RWPE2 (cell line): Measurements from ENCODE around the gene IFNW1.

Experiments used
- ATAC-seq: fragments of 200-7000 bp; cut with Tn5 transposase; 3 replicates; pipeline ENCODE4 v1.9.1; 2021; ENCODE audit warnings: low read depth
- DNase-seq: peaks from one replicate; pipeline ENCODE4 v3.0.0-alpha.2; 2020; ENCODE audit warnings: low spot score
- H3K27ac ChIP-seq: fragments of 450-650 bp; 2 replicates; pipeline ENCODE4 v1.5.1; 2017; ENCODE audit warnings: mild to moderate bottlenecking; ENCODE audit not compliant: poor library complexity, severe bottlenecking
- H3K27me3 ChIP-seq: fragments of 250-450 bp; sonication (Bioruptor Pico); 2 replicates; pipeline ENCODE4 v1.5.1; 2021; ENCODE audit warnings: mild to moderate bottlenecking, moderate library complexity; ENCODE audit not compliant: insufficient read depth, poor library complexity, severe bottlenecking
- H3K36me3 ChIP-seq: fragments of 250-450 bp; sonication (Bioruptor Pico); 2 replicates; pipeline ENCODE4 v1.5.1; 2020; ENCODE audit warnings: low read depth, mild to moderate bottlenecking, moderate library complexity
- H3K4me1 ChIP-seq: fragments of 250-450 bp; sonication (Bioruptor Pico); 2 replicates; pipeline ENCODE4 v1.5.1; 2021; ENCODE audit warnings: mild to moderate bottlenecking, moderate library complexity; ENCODE audit not compliant: insufficient read depth, poor library complexity, severe bottlenecking
- H3K4me3 ChIP-seq: fragments of 250-450 bp; sonication (Bioruptor Pico); 2 replicates; pipeline ENCODE4 v1.5.1; 2021; ENCODE audit warnings: mild to moderate bottlenecking, moderate library complexity; ENCODE audit not compliant: severe bottlenecking
- H3K9me3 ChIP-seq: fragments of 250-450 bp; sonication (Bioruptor Pico); 2 replicates; pipeline ENCODE4 v1.5.1; 2021; ENCODE audit warnings: mild to moderate bottlenecking, moderate library complexity; ENCODE audit not compliant: severe bottlenecking
- CTCF ChIP-seq: fragments of 450-650 bp; IDR thresholded peaks from one replicate; pipeline ENCODE4 v1.5.1; 2017; ENCODE audit warnings: mild to moderate bottlenecking, moderate library complexity; ENCODE audit not compliant: poor library complexity, severe bottlenecking

Gene IFNW1

GRCh38 chr9:21121595-21122251 lies 19.9 kb downstream of the IFNW1 start:
- ATAC-seq = no peak
- Histone ChIP-seq H3K4me3 (no peak overlapping the region), H3K36me3 (no peaks in the 10 kb centered on the region), H3K27me3 (peaks cover 32% of the 10 kb centered on the region), H3K9me3 (no peaks in the 10 kb centered on the region), H3K4me1 (no peaks in the 10 kb centered on the region), H3K27ac (no peak overlapping the region)
- TF ChIP-seq CTCF = no peak
- DNase-seq = no peak

- no peaks in the 10 kb centered on the region for H3K9me3 ChIP-seq
- ATAC-seq = no peak
- H3K4me1 ChIP-seq = no peaks in the 10 kb centered on the region
- no peak for DNase-seq
- H3K4me3 ChIP-seq = no peak overlapping the region
- H3K27ac ChIP-seq = no peak overlapping the region
- H3K27me3 ChIP-seq = peaks cover 30% of the 10 kb centered on the region
- H3K36me3 ChIP-seq = no peaks in the 10 kb centered on the region
- TF ChIP-seq CTCF = no peak
Measured at GRCh38 chr9:21121079-21121478, 20.6 kb downstream of the IFNW1 start.

- H3K4me3 ChIP-seq = no peak overlapping the region
- no peak for ATAC-seq
- peaks cover 27% of the 10 kb centered on the region for H3K27me3 ChIP-seq
- H3K27ac ChIP-seq = no peak overlapping the region
- H3K9me3 ChIP-seq = no peaks in the 10 kb centered on the region
- H3K36me3 ChIP-seq = no peaks in the 10 kb centered on the region
- DNase-seq = no peak
- TF ChIP-seq CTCF = no peak
- no peaks in the 10 kb centered on the region for H3K4me1 ChIP-seq
Measured at GRCh38 chr9:21119093-21119770, 22.4 kb downstream of the IFNW1 start.

GRCh38 chr9:21114311-21114710 lies 27.3 kb downstream of the IFNW1 start:
- H3K4me3 ChIP-seq = no peak overlapping the region
- H3K27me3 ChIP-seq = peaks cover 29% of the 10 kb centered on the region
- ATAC-seq (no peak), DNase-seq (no peak)
- no peaks in the 10 kb centered on the region for H3K4me1 ChIP-seq
- no peaks in the 10 kb centered on the region for H3K36me3 ChIP-seq
- H3K27ac ChIP-seq = no peak overlapping the region
- H3K9me3 ChIP-seq = no peaks in the 10 kb centered on the region
- no peak for TF ChIP-seq CTCF
